ENCODE measurements around the gene PRPF8. TPM values are rescaled to one million over a fixed set of nuclear protein-coding genes. Genes with fewer than 3 reads are reported as not detected.

Gene PRPF8
- total and polyA plus RNA-seq, 2 of the 8 experiments (the other 6 are each of a cell fraction or from before 2014, with no cell fraction given) = 329 to 337 TPM

DNA sequence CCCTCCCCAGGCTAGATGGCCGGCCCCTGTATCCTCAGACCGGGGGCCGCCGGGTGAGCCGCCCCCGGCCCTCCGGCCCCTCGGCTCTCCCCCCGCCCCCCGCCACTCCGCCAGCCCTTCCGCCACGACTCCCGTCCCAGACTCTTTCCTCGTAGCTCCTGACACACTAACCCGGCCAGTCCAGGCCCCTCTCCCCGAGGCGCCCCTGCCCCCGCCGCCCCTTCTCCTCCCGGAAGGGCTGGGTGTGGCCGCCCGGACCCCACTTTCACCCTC is 31.1 kb upstream of the PRPF8 start:
- Histone ChIP-seq H3K4ac (replicated peaks; ENCODE audit: insufficient read length, low read depth, low read length) (no peak overlapping the region), H2AK5ac (ENCODE audit: low read depth, low read length) (no peak overlapping the region), H2BK12ac (ENCODE audit: low read depth, low read length) (no peak overlapping the region), H2BK5ac (ENCODE audit: low read depth, low read length) (no peak overlapping the region), H4K8ac (ENCODE audit: extremely low read depth, insufficient read depth, low read length) (no peak overlapping the region), H2BK120ac (replicated peaks; ENCODE audit: low read depth, low read length) (no peak overlapping the region), H3K79me2 (ENCODE audit: control insufficient read depth in 1 of 2, insufficient read depth in 2 of 2, low read length in 2 of 2) (no peaks in the 10 kb centered on the region), H3K79me1 (ENCODE audit: low read depth, low read length) (peaks cover 7% of the 10 kb centered on the region; the same call in 1 of the 2 replicates), H3K18ac (ENCODE audit: extremely low read depth, low read length) (no peak overlapping the region), H3K23ac (ENCODE audit: insufficient read length) (no peak overlapping the region), H3K4me3 (ENCODE audit: extremely low read depth in 1 of 4, insufficient read depth in 2 of 4, low read depth in 3 of 4, low read length in 4 of 4) (peak overlapping the region; percentile 68 to 83 (median 74)), H3K36me3 (ENCODE audit: control insufficient read depth in 2 of 4, insufficient read depth in 4 of 4, low read length in 3 of 4) (no peaks in the 10 kb centered on the region), H3K9me3 (ENCODE audit: insufficient read depth in 2 of 2, low read depth in 1 of 2, low read length in 1 of 2) (no peaks in the 10 kb centered on the region), H2AFZ (ENCODE audit: low read length) (no peak overlapping the region), H4K91ac (replicated peaks; ENCODE audit: insufficient read length, low read length) (no peak overlapping the region), H3K9ac (replicated peaks in 1 of 4; ENCODE audit: extremely low read depth in 1 of 4, low read depth in 3 of 4, low read length in 3 of 4) (peak overlapping the region in 3 of 4 experiments; percentile 20 to 57 (median 29); a peak in 2 of 7 replicates), H4K5ac (ENCODE audit: insufficient read length, low read depth, low read length) (no peak overlapping the region), H3K14ac (ENCODE audit: insufficient read length) (no peak overlapping the region), H3K4me2 (ENCODE audit: insufficient read depth in 1 of 2, low read depth in 2 of 2, low read length in 2 of 2) (peak overlapping the region; percentile 68 to 92), H3K56ac (replicated peaks; ENCODE audit: insufficient read length, low read depth, low read length) (no peak overlapping the region), H2BK20ac (ENCODE audit: low read length) (no peak overlapping the region), H3K4me1 (replicated peaks in 1 of 4; ENCODE audit: control insufficient read depth in 3 of 4, insufficient read depth in 4 of 4, low read length in 3 of 4) (peaks cover 0 to 17% (median 15%) of the 10 kb centered on the region in 4 experiments; a peak in 6 of 7 replicates), H3K23me2 (ENCODE audit: low read depth, low read length) (peaks cover 17% of the 10 kb centered on the region), H3K27ac (ENCODE audit: low read depth, low read length) (no peak overlapping the region), H4K20me1 (replicated peaks in 1 of 2; ENCODE audit: control insufficient read depth in 1 of 2, insufficient read depth in 2 of 2, low read length in 2 of 2) (peaks cover 0 to 7% of the 10 kb centered on the region in 2 experiments), H2BK15ac (ENCODE audit: low read length) (no peak overlapping the region), H3K27me3 (replicated peaks in 1 of 4; ENCODE audit: control insufficient read depth in 3 of 4, extremely low read depth in 1 of 4, insufficient read depth in 3 of 4, low read length in 3 of 4) (no peaks in the 10 kb centered on the region)
- FAIRE-seq (no peak), DNase-seq (ENCODE audit: low read depth in 1 of 2, low spot score in 2 of 2) (no peak)
- TF ChIP-seq SP2 (IDR thresholded peaks at IDR 0.05; ENCODE audit: low read length) = no peak
- TF ChIP-seq RBBP5 (IDR thresholded peaks at IDR 0.05; ENCODE audit: borderline replicate concordance, low read depth, low read length) = no peak
- no peak for TF ChIP-seq JUND (IDR thresholded peaks at IDR 0.05; ENCODE audit: low read length)
- no peak for TF ChIP-seq PHF8 (conservative IDR thresholded peaks at IDR 0.05; ENCODE audit: low read depth, low read length)
- no peak for TF ChIP-seq CEBPB (IDR thresholded peaks at IDR 0.05; ENCODE audit: low read depth, low read length)
- TF ChIP-seq SRF (IDR thresholded peaks at IDR 0.05; ENCODE audit: low read depth, low read length) = no peak
- TF ChIP-seq CREB1 (IDR thresholded peaks at IDR 0.05) = no peak
- no peak for TF ChIP-seq RAD21 (IDR thresholded peaks at IDR 0.05 in 1 of 2, conservative IDR thresholded peaks at IDR 0.05 in 1 of 2; ENCODE audit: low read depth in 2 of 2, low read length in 2 of 2)
- no peak for TF ChIP-seq SP1 (IDR thresholded peaks at IDR 0.05; ENCODE audit: low read depth, low read length)
- no peak for TF ChIP-seq TBP (IDR thresholded peaks at IDR 0.05; ENCODE audit: low read depth, low read length)
- ChIA-PET CTCF (ENCODE audit: partially characterized antibody) (interaction anchor here (2.2 to 3.4 kb wide), 2 partner anchors 12 to 67 kb away, joined by 8 to 36 read pairs; no protein-coding TSS in a partner anchor), POLR2A (ENCODE audit: partially characterized antibody) (interaction anchor here (1.0 to 2.6 kb wide), 9 partner anchors 8 to 114 kb away, joined by 3 to 31 read pairs (median 14); partner anchors contain the start of genes PRPF8, RPA1, SERPINF1 and SMYD4)
- WGBS, 2 experiments (ENCODE audit: extremely low coverage in 1 of 2, insufficient coverage in 1 of 2, insufficient read length in 1 of 2, insufficient replicate concordance in 2 of 2, low coverage in 1 of 2, low lambda C conversion rate in 2 of 2, missing lambda C conversion rate in 1 of 2) = no CpG with 5 or more reads among the region's 23 CpGs
